Measurements from ENCODE around the gene IL19. TPM values are rescaled to one million over a fixed set of nuclear protein-coding genes. Genes with fewer than 3 reads are reported as not detected.

Gene IL19
- total and polyA plus RNA-seq, 2 of the 13 experiments (the other 11 are each of a cell fraction or from before 2014, with no cell fraction given) = not detected

- H3K36me3 ChIP-seq (replicated peaks in 1 of 2; ENCODE audit: control insufficient read depth in 1 of 2, insufficient read depth in 2 of 2, low read length in 2 of 2) = no peaks in the 10 kb centered on the region
- ChIA-PET CTCF (ENCODE audit: low intra/inter-chr PET ratio, low total read pairs) (no interaction called here), POLR2A (no interaction called here)
- no peaks in the 10 kb centered on the region for H3K79me2 ChIP-seq (ENCODE audit: insufficient read depth, low read length)
- H3K27me3 ChIP-seq (ENCODE audit: control insufficient read depth in 1 of 2, insufficient read depth in 2 of 2, low read length in 2 of 2) = peaks cover 0 to 7% of the 10 kb centered on the region in 2 experiments; a peak in 2 of 5 replicates
- TF ChIP-seq FOSL2 (CRISPR knock-in tag; IDR thresholded peaks at IDR 0.05) (peak; percentile 58), CENPX (CRISPR knock-in tag; IDR thresholded peaks at IDR 0.05) (no peak), PHF21A (CRISPR knock-in tag; IDR thresholded peaks at IDR 0.05) (no peak), SRSF9 (IDR thresholded peaks at IDR 0.05; ENCODE audit: borderline replicate concordance, insufficient read depth, low read depth, low read length, poor library complexity, severe bottlenecking) (no peak), EP300 (IDR thresholded peaks at IDR 0.05; ENCODE audit: low read depth in 2 of 2, low read length in 2 of 2) (peak in 1 of 2 experiments; percentile 26; a peak in 1 of 4 replicates), EP300 (CRISPR knock-in tag; IDR thresholded peaks at IDR 0.05; ENCODE audit: borderline replicate concordance) (no peak), HMG20A (CRISPR knock-in tag; IDR thresholded peaks at IDR 0.05; ENCODE audit: borderline replicate concordance) (peak; percentile 25; the same call in 1 of the 2 replicates), TCF7 (IDR thresholded peaks at IDR 0.05; ENCODE audit: low read depth) (peak; percentile 66), RARA (CRISPR knock-in tag; IDR thresholded peaks at IDR 0.05) (peak; percentile 42; the same call in 1 of the 2 replicates), TFE3 (CRISPR knock-in tag; IDR thresholded peaks at IDR 0.05) (peak; percentile 63; the same call in 1 of the 2 replicates), ZNF530 (CRISPR knock-in tag; IDR thresholded peaks at IDR 0.05; ENCODE audit: low read depth) (no peak), SAP130 (CRISPR knock-in tag; IDR thresholded peaks at IDR 0.05; ENCODE audit: low read depth) (0 out of 2 replicates have a peak, but pooled peaks have one; percentile 11), FOXA1 (IDR thresholded peaks at IDR 0.05) (no peak), FOXA1 (CRISPR knock-in tag; IDR thresholded peaks at IDR 0.05) (0 out of 2 replicates have a peak, but pooled peaks have one; percentile 29), ETV5 (CRISPR knock-in tag; IDR thresholded peaks at IDR 0.05; ENCODE audit: borderline replicate concordance) (0 out of 2 replicates have a peak, but pooled peaks have one; percentile 38)
- 4% methylated on average over 8 of the region's 8 CpGs for WGBS (ENCODE audit: low lambda C conversion rate)
- in situ Hi-C loops (cut with HindIII; ENCODE audit: extremely low pct_ligation_motif_present, low pct_unique_long_range_greater_than_20kb) = no loop called here
- H3K9ac ChIP-seq (ENCODE audit: insufficient read depth, low read depth, low read length) = no peak overlapping the region
- ATAC-seq (peak; percentile 71; the same call in 2 of the 3 replicates), DNase-seq (ENCODE audit: low spot score) (peak; percentile 52), FAIRE-seq (no peak)
- H3K4me2 ChIP-seq (ENCODE audit: low read depth, low read length) = peak overlapping the region; percentile 11; the same call in 1 of the 2 replicates
- no peak overlapping the region for H2AFZ ChIP-seq (ENCODE audit: low read length)
- H3K27ac ChIP-seq (ENCODE audit: extremely low read length, insufficient read depth, low read length) = no peak overlapping the region
- H3K9me3 ChIP-seq (ENCODE audit: low read length) = no peaks in the 10 kb centered on the region
- no TSS peak for BruUV-seq (replicated peaks)
- H3K4me1 ChIP-seq (ENCODE audit: insufficient read depth, low read length) = peaks cover 10% of the 10 kb centered on the region; the same call in 1 of the 2 replicates
- H3K4me3 ChIP-seq (replicated peaks in 1 of 3; ENCODE audit: insufficient read depth in 1 of 3, low read depth in 2 of 3, low read length in 3 of 3) = no peak overlapping the region
- intact Hi-C loops (cut with micrococcal nuclease; ENCODE audit: unreplicated experiment) = no loop called here
- H4K20me1 ChIP-seq (ENCODE audit: insufficient read depth, low read length) = no peaks in the 10 kb centered on the region
Measured at GRCh38 chr1:206766251-206766856, 4.2 kb upstream of the IL19 start.
